Fibroblast of lung (primary cell): ENCODE data around the gene ARSA. TPM values are rescaled to one million over a fixed set of nuclear protein-coding genes. Genes with fewer than 3 reads are reported as not detected.

Experiments used
- DNase-seq, 2 donors: peaks; one replicate each; pipeline versions ENCODE4 v3.0.0 to v3.0.0-alpha.2; 2010; ENCODE audit warnings: low read depth in 2 of 2
- H2AFZ ChIP-seq: 2 replicates; pipeline ENCODE4 v1.5.1; 2012; ENCODE audit warnings: low read length, control low read depth, inconsistent platforms
- H3K27ac ChIP-seq: 2 replicates; pipeline ENCODE4 v1.5.1; 2011; ENCODE audit warnings: low read length, control low read depth; ENCODE audit not compliant: insufficient read depth
- H3K27me3 ChIP-seq: 2 replicates; pipeline ENCODE4 v1.5.1; 2011; ENCODE audit warnings: mild to moderate bottlenecking, low read length; ENCODE audit not compliant: control insufficient read depth, insufficient read depth
- H3K36me3 ChIP-seq: 2 replicates; pipeline ENCODE4 v1.5.1; 2011; ENCODE audit warnings: low read length; ENCODE audit not compliant: control insufficient read depth, insufficient read depth
- H3K4me1 ChIP-seq: 2 replicates; pipeline ENCODE4 v1.5.1; 2011; ENCODE audit warnings: low read length; ENCODE audit not compliant: control insufficient read depth, insufficient read depth; ENCODE audit errors: extremely low read depth
- H3K4me2 ChIP-seq: 2 replicates; pipeline ENCODE4 v1.5.1; 2011; ENCODE audit warnings: low read length, control low read depth; ENCODE audit not compliant: insufficient read depth; ENCODE audit errors: extremely low read depth
- H3K4me3 ChIP-seq, 4 experiments: fragments of 200-600 bp in 1 of 4; sonication (generic) in 1 of 4; replicated peaks in 1 of 4; 2 replicates each; pipeline ENCODE4 v1.5.1; 2011 to 2016; ENCODE audit warnings: low read length in 4 of 4, low read depth in 3 of 4, mild to moderate bottlenecking in 3 of 4, control low read depth in 2 of 4, inconsistent platforms in 1 of 4, mixed read lengths in 1 of 4; ENCODE audit not compliant: insufficient read depth in 1 of 4; ENCODE audit errors: control extremely low read depth in 1 of 4
- H3K79me2 ChIP-seq: 2 replicates; pipeline ENCODE4 v1.5.1; 2012; ENCODE audit warnings: mild to moderate bottlenecking, low read length, inconsistent platforms; ENCODE audit not compliant: control insufficient read depth, insufficient read depth
- H3K9ac ChIP-seq: 2 replicates; pipeline ENCODE4 v1.5.1; 2011; ENCODE audit warnings: mild to moderate bottlenecking, low read length, control low read depth; ENCODE audit not compliant: insufficient read depth
- H3K9me3 ChIP-seq: 2 replicates; pipeline ENCODE4 v1.5.1; 2012; ENCODE audit warnings: low read depth, low read length; ENCODE audit not compliant: control insufficient read depth, insufficient read depth
- H4K20me1 ChIP-seq: 2 replicates; pipeline ENCODE4 v1.5.1; 2011; ENCODE audit warnings: low read length; ENCODE audit not compliant: control insufficient read depth, insufficient read depth; ENCODE audit errors: extremely low read depth
- EZH2 ChIP-seq: IDR thresholded peaks from 2 replicates; pipeline ENCODE4 v1.5.1; 2012; ENCODE audit warnings: low read length, control low read depth, mild to moderate bottlenecking; ENCODE audit errors: missing control alignments
- polyA plus RNA-seq, 2 donors: library from polyadenylated mRNA; depleted of rRNA in 1 of 2; stranded (reverse) in 1 of 2; unstranded in 1 of 2; fragments of >200 nt; gene quantifications; 2 replicates each; pipeline ENCODE4 v1.2.1, GENCODE V29; 2011 to 2012; ENCODE audit warnings: missing spikeins in 1 of 2
- total RNA-seq: library from RNA; depleted of rRNA; stranded (reverse); fragments of >200 nt; gene quantifications from 2 replicates; pipeline ENCODE4 v1.2.1, GENCODE V29; 2014
- TF ChIP-seq, protein P1 (sequence below), 2 donors: IDR thresholded peaks in 1 of 2; conservative IDR thresholded peaks in 1 of 2; 1 replicate in 1 of 2; 2 replicates in 1 of 2; pipeline ENCODE4 v1.5.1; 2011 to 2012; ENCODE audit warnings: low read length in 2 of 2, control low read depth in 1 of 2, inconsistent platforms in 1 of 2, low read depth in 1 of 2, mild to moderate bottlenecking in 1 of 2

Gene ARSA
- total and polyA plus RNA-seq, 2 donors (not counting 1 experiment from before 2014, with no cell fraction given): 10.5 to 19.5 TPM

DNA sequence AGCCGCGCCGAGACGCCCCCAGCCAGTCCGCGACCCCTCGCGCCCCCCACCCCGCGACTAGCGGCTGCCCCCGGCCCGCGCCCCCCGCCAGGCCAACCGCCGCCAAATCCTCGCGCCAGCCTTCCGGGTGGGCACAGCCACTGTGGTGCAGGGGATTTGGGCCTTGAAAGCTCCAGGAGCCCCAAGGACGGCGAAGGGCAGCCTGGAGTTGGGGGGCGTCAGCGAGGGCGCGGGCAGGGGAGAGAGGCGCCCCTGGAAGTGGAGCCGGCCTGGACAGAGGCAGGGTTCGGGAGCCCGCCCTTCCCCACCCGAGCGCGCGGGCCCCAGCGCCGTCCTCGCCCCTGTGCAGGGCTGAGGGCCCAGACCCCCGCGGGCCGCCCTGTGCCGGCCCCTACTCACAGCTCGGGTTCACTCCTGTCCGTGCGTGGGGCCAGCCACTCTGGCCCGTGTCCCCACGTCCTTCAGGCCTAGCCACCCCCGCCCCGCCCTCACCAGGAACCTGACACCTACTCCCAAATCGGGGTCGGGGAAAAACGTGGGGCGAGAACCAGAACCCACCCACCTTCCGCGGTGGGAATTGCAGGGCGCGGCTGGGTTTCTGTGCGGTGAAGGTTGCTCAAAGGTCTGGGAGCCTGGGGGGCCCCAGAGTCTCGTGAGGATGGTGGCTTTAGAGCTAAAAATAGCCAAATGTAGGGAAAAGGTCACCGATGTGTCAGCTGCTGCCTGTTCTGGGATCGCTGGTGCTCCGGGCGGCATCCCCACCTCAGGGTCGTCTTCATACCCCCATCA, 49.8 kb downstream of the ARSA start, which contains the start of gene CPT1B:
CPT1B (minus strand) TSS at position 441 of the 789 bp plus-strand sequence. CDS start 512 bp downstream, outside the sequence.
- no peaks in the 10 kb centered on the region for H3K27me3 ChIP-seq
- H3K9me3 ChIP-seq: no peaks in the 10 kb centered on the region
- no peak within 1 kb of the TSS for H3K27ac ChIP-seq
- peak within 1 kb of the TSS in 1 of 4 experiments; percentile 17 for H3K4me3 ChIP-seq
- peak in 1 of 2 donors; percentile 55 for DNase-seq
- H4K20me1 ChIP-seq: no peaks in the 10 kb centered on the region
- H3K36me3 ChIP-seq: no peaks in the 10 kb centered on the region
- H3K79me2 ChIP-seq: peaks cover 2% of the 10 kb centered on the region
- peak within 1 kb of the TSS; percentile 35 for H3K4me2 ChIP-seq
- no peak within 1 kb of the TSS for H2AFZ ChIP-seq
- TF ChIP-seq, protein P1, sequence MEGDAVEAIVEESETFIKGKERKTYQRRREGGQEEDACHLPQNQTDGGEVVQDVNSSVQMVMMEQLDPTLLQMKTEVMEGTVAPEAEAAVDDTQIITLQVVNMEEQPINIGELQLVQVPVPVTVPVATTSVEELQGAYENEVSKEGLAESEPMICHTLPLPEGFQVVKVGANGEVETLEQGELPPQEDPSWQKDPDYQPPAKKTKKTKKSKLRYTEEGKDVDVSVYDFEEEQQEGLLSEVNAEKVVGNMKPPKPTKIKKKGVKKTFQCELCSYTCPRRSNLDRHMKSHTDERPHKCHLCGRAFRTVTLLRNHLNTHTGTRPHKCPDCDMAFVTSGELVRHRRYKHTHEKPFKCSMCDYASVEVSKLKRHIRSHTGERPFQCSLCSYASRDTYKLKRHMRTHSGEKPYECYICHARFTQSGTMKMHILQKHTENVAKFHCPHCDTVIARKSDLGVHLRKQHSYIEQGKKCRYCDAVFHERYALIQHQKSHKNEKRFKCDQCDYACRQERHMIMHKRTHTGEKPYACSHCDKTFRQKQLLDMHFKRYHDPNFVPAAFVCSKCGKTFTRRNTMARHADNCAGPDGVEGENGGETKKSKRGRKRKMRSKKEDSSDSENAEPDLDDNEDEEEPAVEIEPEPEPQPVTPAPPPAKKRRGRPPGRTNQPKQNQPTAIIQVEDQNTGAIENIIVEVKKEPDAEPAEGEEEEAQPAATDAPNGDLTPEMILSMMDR (conservative IDR thresholded peaks at IDR 0.05 in 1 of 2, IDR thresholded peaks at IDR 0.05 in 1 of 2; ENCODE audit: low read depth in 1 of 2, low read length in 2 of 2): no peak
- no peak for TF ChIP-seq EZH2
- peaks cover 8% of the 10 kb centered on the region for H3K4me1 ChIP-seq
- H3K9ac ChIP-seq: no peak within 1 kb of the TSS

DNA sequence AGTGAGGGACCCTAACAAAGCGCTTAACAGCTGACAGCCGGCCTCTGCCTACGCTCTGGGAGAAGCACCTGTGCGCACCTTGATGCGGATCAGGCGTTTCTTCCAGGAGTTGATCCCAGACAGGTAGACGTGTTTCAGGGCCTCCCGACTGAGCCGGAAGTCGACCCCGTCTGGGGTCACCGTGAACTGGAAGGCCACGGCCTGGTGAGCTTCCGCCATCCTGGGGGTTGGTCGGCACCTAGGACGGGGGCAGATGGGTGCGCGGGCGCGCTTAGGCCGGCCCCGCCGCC, 50.3 kb downstream of the ARSA start:
- no peak overlapping the region for H3K4me2 ChIP-seq
- TF ChIP-seq EZH2: no peak
- TF ChIP-seq, protein P1 (conservative IDR thresholded peaks at IDR 0.05 in 1 of 2, IDR thresholded peaks at IDR 0.05 in 1 of 2; ENCODE audit: low read depth in 1 of 2, low read length in 2 of 2): no peak
- H3K27me3 ChIP-seq: no peaks in the 10 kb centered on the region
- no peaks in the 10 kb centered on the region for H4K20me1 ChIP-seq
- peaks cover 8% of the 10 kb centered on the region for H3K4me1 ChIP-seq
- no peak overlapping the region for H2AFZ ChIP-seq
- H3K36me3 ChIP-seq: no peaks in the 10 kb centered on the region
- H3K79me2 ChIP-seq: peaks cover 2% of the 10 kb centered on the region
- no peak for DNase-seq
- H3K9ac ChIP-seq: no peak overlapping the region
- H3K4me3 ChIP-seq: no peak overlapping the region
- no peak overlapping the region for H3K27ac ChIP-seq
- no peaks in the 10 kb centered on the region for H3K9me3 ChIP-seq

DNA sequence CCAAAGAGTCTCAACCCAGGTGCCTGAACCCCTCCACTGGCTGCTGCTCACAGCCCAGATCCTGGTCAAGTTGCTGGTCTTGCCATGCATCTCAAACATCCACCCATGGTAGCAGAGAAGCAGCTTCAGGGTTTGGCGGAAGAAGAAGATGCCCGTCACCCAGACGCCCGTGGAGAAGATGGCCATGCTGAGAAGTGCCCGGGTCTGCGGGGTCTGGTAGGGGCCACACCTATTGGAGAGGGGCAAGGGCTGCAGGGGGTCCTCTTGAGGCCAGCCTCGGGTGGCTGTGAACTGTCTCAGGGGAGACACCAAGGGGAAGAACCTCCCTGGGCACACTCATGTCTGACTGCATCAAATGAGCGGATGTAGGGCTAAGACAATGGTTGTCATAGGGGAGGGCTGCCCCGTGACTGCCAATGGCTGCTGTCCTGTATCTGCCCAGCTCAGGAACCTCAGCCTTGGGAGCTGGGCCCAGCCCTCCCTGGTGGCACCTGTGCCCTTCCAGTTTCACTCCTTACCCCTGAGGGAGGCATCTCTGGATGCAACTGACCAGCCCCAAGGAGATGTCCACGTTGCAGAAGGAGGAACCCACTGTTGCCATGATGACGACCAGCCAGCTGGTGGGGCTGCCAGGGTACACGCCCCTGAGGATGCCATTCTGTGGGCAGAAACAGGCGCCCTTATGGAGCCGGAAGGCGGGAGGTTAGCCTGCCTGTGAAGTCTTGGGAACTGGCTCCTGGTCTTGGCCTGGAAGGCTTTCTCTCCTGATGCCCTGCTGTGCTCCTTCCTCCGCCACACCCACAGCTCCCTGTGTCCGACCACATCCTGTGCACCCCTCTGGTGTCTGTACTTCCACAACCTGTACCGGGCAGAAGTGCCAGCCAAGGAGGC, 50.9 kb downstream of the ARSA start:
- Histone ChIP-seq H3K79me2 (peaks cover 1% of the 10 kb centered on the region), H3K4me3 (no peak overlapping the region), H2AFZ (no peak overlapping the region), H3K27me3 (no peaks in the 10 kb centered on the region), H3K36me3 (no peaks in the 10 kb centered on the region), H3K9ac (no peak overlapping the region), H3K4me2 (no peak overlapping the region), H4K20me1 (no peaks in the 10 kb centered on the region), H3K4me1 (peaks cover 8% of the 10 kb centered on the region), H3K9me3 (no peaks in the 10 kb centered on the region), H3K27ac (no peak overlapping the region)
- no peak for DNase-seq
- TF ChIP-seq, protein P1 (conservative IDR thresholded peaks at IDR 0.05 in 1 of 2, IDR thresholded peaks at IDR 0.05 in 1 of 2; ENCODE audit: low read depth in 1 of 2, low read length in 2 of 2): no peak
- no peak for TF ChIP-seq EZH2
